HepG2 (cell line): Measurements from ENCODE around the gene LYZL2. TPM values are rescaled to one million over a fixed set of nuclear protein-coding genes. Genes with fewer than 3 reads are reported as not detected.
A peak's percentile ranks its signal among the peaks of the same experiment; 100 is the strongest.

Source experiments
- ATAC-seq: fragments of 200-7000 bp; cut with Tn5 transposase; 3 replicates; pipeline ENCODE4 v1.9.1; 2020; ENCODE audit warnings: mild to moderate bottlenecking, moderate library complexity
- BruUV-seq: library from RNA; stranded (reverse); fragments of 400-500 nt; replicated peaks from 2 replicates; lab custom pipeline; 2021; lab: Mats Ljungman, UMichigan
- CTCF ChIA-PET: fragments of 300-600 bp; formaldehyde crosslinking; extraction: SDS; loops from one replicate; lab custom pipeline; 2021; ENCODE audit warnings: low total read pairs, inconsistent platforms, low intra/inter-chr PET ratio; lab: Yijun Ruan, JAX
- POLR2A ChIA-PET: fragments of 350-600 bp; sonication (Branson Sonifier 250); formaldehyde crosslinking; loops from one replicate; lab custom pipeline; 2020; ENCODE audit warnings: antibody characterized with exemption, inconsistent platforms; lab: Yijun Ruan, JAX
- DNase-seq: peaks from one replicate; pipeline ENCODE4 v3.0.0-alpha.2; 2015; ENCODE audit warnings: low spot score
- FAIRE-seq: peaks from 3 replicates; lab custom pipeline; 2011; peaks lifted over from hg19 to GRCh38; lab: Jason Lieb, UNC
- H2AFZ ChIP-seq: one replicate; pipeline ENCODE4 v1.6.1; 2011; ENCODE audit warnings: low read length, inconsistent platforms
- H3K27ac ChIP-seq: fragments of 300-600 bp; 3 replicates; pipeline ENCODE4 v1.8.0; 2011; ENCODE audit warnings: mixed run types, mild to moderate bottlenecking, mixed read lengths, low read length, inconsistent platforms; ENCODE audit not compliant: insufficient read depth; ENCODE audit errors: extremely low read length
- H3K27me3 ChIP-seq, 2 experiments: fragments of 200-600 bp in 1 of 2; 2 replicates in 1 of 2; 3 replicates in 1 of 2; pipeline versions ENCODE4 v1.6.0 to v1.8.0; 2011; ENCODE audit warnings: low read length in 2 of 2, mild to moderate bottlenecking in 2 of 2, moderate library complexity in 2 of 2, inconsistent platforms in 1 of 2; ENCODE audit not compliant: insufficient read depth in 2 of 2, control insufficient read depth in 1 of 2
- H3K36me3 ChIP-seq, 2 experiments: fragments of 200-600 bp in 1 of 2; replicated peaks in 1 of 2; 2 replicates in 1 of 2; 3 replicates in 1 of 2; pipeline versions ENCODE4 v1.5.1 to v1.8.0; 2011; ENCODE audit warnings: low read length in 2 of 2, inconsistent platforms in 1 of 2; ENCODE audit not compliant: insufficient read depth in 2 of 2, control insufficient read depth in 1 of 2
- H3K4me1 ChIP-seq: 2 replicates; pipeline ENCODE4 v1.5.1; 2012; ENCODE audit warnings: low read length, inconsistent platforms; ENCODE audit not compliant: insufficient read depth
- H3K4me2 ChIP-seq: 2 replicates; pipeline ENCODE4 v1.6.0; 2011; ENCODE audit warnings: low read depth, low read length, inconsistent platforms
- H3K4me3 ChIP-seq, 3 experiments: fragments of 200-600 bp in 1 of 3; sonication (generic), shearing (Covaris generic) in 1 of 3; replicated peaks in 1 of 3; 2 replicates each; pipeline ENCODE4 v1.5.1; 2011 to 2016; ENCODE audit warnings: low read length in 3 of 3, inconsistent platforms in 2 of 3, low read depth in 2 of 3, mild to moderate bottlenecking in 2 of 3, control low read depth in 1 of 3, mixed read lengths in 1 of 3; ENCODE audit not compliant: insufficient read depth in 1 of 3
- H3K79me2 ChIP-seq: one replicate; pipeline ENCODE4 v1.6.1; 2011; ENCODE audit warnings: low read length, inconsistent platforms; ENCODE audit not compliant: insufficient read depth
- H3K9ac ChIP-seq: 2 replicates; pipeline ENCODE4 v1.6.0; 2011; ENCODE audit warnings: mild to moderate bottlenecking, low read depth, low read length, inconsistent platforms; ENCODE audit not compliant: insufficient read depth
- H3K9me3 ChIP-seq: 2 replicates; pipeline ENCODE4 v1.5.1; 2012; ENCODE audit warnings: mild to moderate bottlenecking, low read length
- H4K20me1 ChIP-seq: 2 replicates; pipeline ENCODE4 v1.6.0; 2011; ENCODE audit warnings: inconsistent platforms, mild to moderate bottlenecking, low read length, moderate library complexity; ENCODE audit not compliant: insufficient read depth
- ATF6 ChIP-seq: sonication (generic); formaldehyde crosslinking; conservative IDR thresholded peaks from 2 replicates; pipeline ENCODE4 v1.4.0; 2020; ENCODE audit warnings: missing genetic modification reagents
- DBP ChIP-seq: sonication (generic); formaldehyde crosslinking; IDR thresholded peaks from 2 replicates; pipeline ENCODE4 v1.4.0; 2020; ENCODE audit warnings: missing genetic modification reagents; ENCODE audit errors: not compliant biosample characterization
- DNMT3B ChIP-seq: conservative IDR thresholded peaks from 2 replicates; pipeline ENCODE4 v1.6.1; 2016; ENCODE audit warnings: missing biosample characterization, control low read depth
- EZH2 ChIP-seq: conservative IDR thresholded peaks from 2 replicates; pipeline ENCODE4 v1.6.1; 2012; ENCODE audit warnings: mild to moderate bottlenecking, low read depth, low read length, moderate library complexity
- KLF6 ChIP-seq: IDR thresholded peaks from 2 replicates; pipeline ENCODE4 v1.8.0; 2016; ENCODE audit warnings: missing biosample characterization, missing genetic modification reagents
- PRDM15 ChIP-seq: sonication (generic); formaldehyde crosslinking; IDR thresholded peaks from 2 replicates; pipeline ENCODE4 v1.4.0; 2020; ENCODE audit warnings: missing genetic modification reagents
- RNF2 ChIP-seq: fragments of 450-650 bp; conservative IDR thresholded peaks from 2 replicates; pipeline ENCODE4 v1.6.1; 2016; ENCODE audit warnings: low read depth
- SP2 ChIP-seq: sonication (generic); formaldehyde crosslinking; IDR thresholded peaks from 2 replicates; pipeline ENCODE4 v1.5.1; 2020; ENCODE audit warnings: mild to moderate bottlenecking, missing genetic modification reagents
- ZKSCAN5 ChIP-seq: sonication (generic); formaldehyde crosslinking; IDR thresholded peaks from 2 replicates; pipeline ENCODE4 v1.5.1; 2020; ENCODE audit warnings: mild to moderate bottlenecking, missing genetic modification reagents
- ZNF770 ChIP-seq: sonication (generic); formaldehyde crosslinking; IDR thresholded peaks from 2 replicates; pipeline ENCODE4 v1.5.0; 2020; ENCODE audit warnings: mild to moderate bottlenecking, missing genetic modification reagents
- ZNF800 ChIP-seq: sonication (generic); formaldehyde crosslinking; IDR thresholded peaks from 2 replicates; pipeline ENCODE4 v1.4.0; 2020; ENCODE audit warnings: missing genetic modification reagents
- WGBS: methylation state at CpG from one replicate; pipeline ENCODE4 v1.1.6; 2017; ENCODE audit warnings: low lambda C conversion rate; 5-methylcytosine and 5-hydroxymethylcytosine counted together
- in situ Hi-C: cut with HindIII; loops from 2 replicates; pipeline ENCODE4 v1.10.0; 2017; ENCODE audit warnings: low pct_unique_long_range_greater_than_20kb; ENCODE audit not compliant: extremely low pct_ligation_motif_present
- intact Hi-C: fragments of 100-400 bp; cut with micrococcal nuclease; formaldehyde crosslinking; loops from one replicate; pipeline ENCODE4 v1.10.0; 2022; ENCODE audit not compliant: unreplicated experiment
- polyA plus RNA-seq, 8 experiments: library from polyadenylated mRNA; depleted of rRNA in 3 of 8; stranded (reverse) in 7 of 8; unstranded in 1 of 8; fragments of >200 nt; fragmentation: Illumina TruSeq in 4 of 8; extraction: Trizol in 4 of 8; gene quantifications; 2 replicates each; pipeline versions ENCODE4 v1.2.1 to v1.2.3, GENCODE V29; 2011 to 2016; ENCODE audit warnings: low read depth in 4 of 8, missing spikeins in 1 of 8, mixed read lengths in 1 of 8; ENCODE audit not compliant: insufficient read depth in 1 of 8
- total RNA-seq, 5 experiments: library from RNA; depleted of rRNA; stranded (reverse); fragments of >200 nt; fragmentation: Illumina TruSeq; extraction: Trizol; gene quantifications; 2 replicates each; pipeline ENCODE4 v1.2.3, GENCODE V29; 2016; ENCODE audit warnings: low read depth in 1 of 5

LYZL2 gene
- total and polyA plus RNA-seq, 2 of the 13 experiments (the other 11 are each of a cell fraction or from before 2014, with no cell fraction given) = 0.20 to 0.63 TPM

GRCh38 chr10:30603589-30603988 lies 26.0 kb downstream of the LYZL2 start:
- ChIA-PET POLR2A (interaction anchor here (1.4 to 5.2 kb wide), 3 partner anchors 20 to 170 kb away, joined by 5 to 30 read pairs (median 17); partner anchors contain the start of gene MAP3K8), CTCF (no interaction called here)
- FAIRE-seq (peak; percentile 70), ATAC-seq (peak; percentile 6; the same call in 1 of the 3 replicates), DNase-seq (peak; percentile 82)
- no TSS peak for BruUV-seq
- no peaks in the 10 kb centered on the region for H3K27me3 ChIP-seq
- intact Hi-C loops (no loop called here), in situ Hi-C loops (loop anchor here (10.0 kb wide), 1 partner anchor 1289 kb away; no protein-coding TSS in a partner anchor)
- no peak overlapping the region for H2AFZ ChIP-seq
- no peak overlapping the region for H3K9ac ChIP-seq
- WGBS = 33% methylated on average over 3 of the region's 3 CpGs
- no peak overlapping the region for H3K4me3 ChIP-seq
- H4K20me1 ChIP-seq = no peaks in the 10 kb centered on the region
- H3K4me2 ChIP-seq = peak overlapping the region; percentile 29; the same call in 1 of the 2 replicates
- no peaks in the 10 kb centered on the region for H3K36me3 ChIP-seq
- no peaks in the 10 kb centered on the region for H3K79me2 ChIP-seq
- no peaks in the 10 kb centered on the region for H3K9me3 ChIP-seq
- H3K27ac ChIP-seq = peak overlapping the region; percentile 97
- H3K4me1 ChIP-seq = peaks cover 79% of the 10 kb centered on the region
- no peak for TF ChIP-seq EZH2
- TF ChIP-seq KLF6 (CRISPR knock-in tag) = no peak
- TF ChIP-seq DNMT3B (CRISPR knock-in tag) = no peak
- no peak for TF ChIP-seq DBP (CRISPR knock-in tag)
- TF ChIP-seq ZNF800 (CRISPR knock-in tag) = no peak
- no peak for TF ChIP-seq SP2
- no peak for TF ChIP-seq PRDM15 (CRISPR knock-in tag)
- TF ChIP-seq ATF6 = no peak
- no peak for TF ChIP-seq ZKSCAN5 (CRISPR knock-in tag)
- no peak for TF ChIP-seq RNF2
- TF ChIP-seq ZNF770 (CRISPR knock-in tag) = peak; percentile 73
